GM23248 (cell line): ENCODE results near the gene INA.

Experiments
- EZH2 ChIP-seq: fragments of 200-600 bp; sonication (generic); IDR thresholded peaks from 2 replicates; pipeline ENCODE4 v1.6.1; 2018; ENCODE audit warnings: antibody characterized with exemption, mild to moderate bottlenecking; ENCODE audit not compliant: insufficient read depth, poor library complexity, severe bottlenecking
- EZH2phosphoT487 ChIP-seq: fragments of 200-600 bp; sonication (generic); IDR thresholded peaks from 2 replicates; pipeline ENCODE4 v1.6.1; 2018; ENCODE audit warnings: antibody characterized with exemption, moderate library complexity, mild to moderate bottlenecking, low read depth; ENCODE audit not compliant: insufficient read depth

DNA sequence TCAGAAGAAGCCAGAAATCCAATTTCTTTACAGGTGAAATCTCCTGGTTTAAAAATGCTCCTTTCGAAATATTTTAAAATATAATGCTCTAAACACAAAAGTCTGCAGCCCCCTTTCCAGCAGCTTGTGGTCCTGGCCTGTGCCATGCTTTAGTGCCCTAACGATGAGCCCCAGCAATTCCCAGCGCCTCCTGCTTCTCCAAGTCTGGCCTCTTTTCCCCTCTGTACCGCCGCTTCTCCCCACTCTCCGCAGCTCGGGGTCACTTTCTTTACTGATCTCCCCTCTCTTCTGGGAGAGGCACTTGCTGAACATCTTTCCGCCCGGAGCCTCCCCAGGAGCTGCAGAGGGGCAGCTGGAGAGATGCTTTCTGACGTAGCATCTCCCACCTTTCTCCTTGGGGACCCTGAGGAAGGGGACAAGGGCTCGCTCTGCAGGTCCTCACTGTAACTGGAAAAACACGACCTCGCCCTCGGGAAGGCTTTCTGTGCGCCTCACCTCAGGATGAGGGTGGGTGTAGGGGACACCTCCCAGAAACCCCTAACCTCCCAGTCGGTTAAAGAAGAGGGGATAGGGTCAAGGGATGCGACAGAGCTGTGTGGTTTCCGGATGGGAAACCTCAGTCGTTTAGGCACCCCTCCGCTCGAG, 565 bp upstream of the INA start:
- TF ChIP-seq EZH2phosphoT487 (no peak), EZH2 (no peak)
